H1 (cell line): ENCODE measurements around the gene PDE4DIP. TPM values are rescaled to one million over a fixed set of nuclear protein-coding genes. Genes with fewer than 3 reads are reported as not detected.
"Not testable (repeated sequence)": the region's sequence is repeated elsewhere in the genome, so short reads cannot be mapped to it uniquely, and the experiment has no call there.

Experiments
- CTCF ChIA-PET: fragments of 300-600 bp; sonication (Branson Sonifier 250); formaldehyde crosslinking; loops from one replicate; lab custom pipeline; 2021; ENCODE audit not compliant: partially characterized antibody; lab: Charles Lee
- POLR2A ChIA-PET: fragments of 300-600 bp; sonication (Branson Sonifier 250); formaldehyde crosslinking; loops from one replicate; lab custom pipeline; 2021; ENCODE audit warnings: inconsistent platforms; ENCODE audit not compliant: partially characterized antibody; lab: Charles Lee
- DNase-seq, 2 experiments: peaks; one replicate each; pipeline versions ENCODE4 v3.0.0 to v3.0.0-alpha.2; 2010 to 2022; ENCODE audit warnings: low spot score in 2 of 2, low read depth in 1 of 2, mixed read lengths in 1 of 2
- FAIRE-seq: peaks from 2 replicates; lab custom pipeline; 2011; peaks lifted over from hg19 to GRCh38; lab: Jason Lieb, UNC
- H2AFZ ChIP-seq: 2 replicates; pipeline ENCODE4 v1.8.1; 2012; ENCODE audit warnings: low read length, inconsistent platforms
- H2AK5ac ChIP-seq: 2 replicates; pipeline ENCODE4 v1.6.1; 2013; ENCODE audit warnings: low read depth, low read length
- H2BK120ac ChIP-seq: replicated peaks from 2 replicates; pipeline ENCODE3; 2013; ENCODE audit warnings: low read depth, low read length, inconsistent platforms
- H2BK12ac ChIP-seq: 2 replicates; pipeline ENCODE4 v1.6.1; 2013; ENCODE audit warnings: low read depth, low read length
- H2BK15ac ChIP-seq: 2 replicates; pipeline ENCODE4 v1.6.1; 2013; ENCODE audit warnings: low read length
- H2BK20ac ChIP-seq: 2 replicates; pipeline ENCODE4 v1.6.1; 2013; ENCODE audit warnings: low read length
- H2BK5ac ChIP-seq: 2 replicates; pipeline ENCODE4 v1.6.1; 2013; ENCODE audit warnings: low read depth, low read length
- H3K14ac ChIP-seq: 2 replicates; pipeline ENCODE4 v1.6.1; 2013; ENCODE audit warnings: inconsistent platforms; ENCODE audit not compliant: insufficient read length
- H3K18ac ChIP-seq: 2 replicates; pipeline ENCODE4 v1.6.1; 2013; ENCODE audit warnings: low read length; ENCODE audit errors: extremely low read depth
- H3K23ac ChIP-seq: 2 replicates; pipeline ENCODE4 v1.6.1; 2013; ENCODE audit warnings: inconsistent platforms; ENCODE audit not compliant: insufficient read length
- H3K23me2 ChIP-seq: 2 replicates; pipeline ENCODE4 v1.6.1; 2013; ENCODE audit warnings: low read depth, low read length
- H3K27ac ChIP-seq: 2 replicates; pipeline ENCODE4 v1.6.1; 2011; ENCODE audit warnings: low read depth, low read length, inconsistent platforms
- H3K27me3 ChIP-seq, 4 experiments: replicated peaks in 1 of 4; 1 replicate in 1 of 4; 2 replicates in 3 of 4; pipeline versions ENCODE4 v1.6.1 to v1.8.1; 2011 to 2013; ENCODE audit warnings: low read length in 3 of 4, mild to moderate bottlenecking in 3 of 4, inconsistent platforms in 2 of 4, mixed read lengths in 2 of 4, moderate library complexity in 1 of 4; ENCODE audit not compliant: control insufficient read depth in 3 of 4, insufficient read depth in 3 of 4; ENCODE audit errors: extremely low read depth in 1 of 4
- H3K36me3 ChIP-seq, 4 experiments: 2 replicates each; pipeline versions ENCODE4 v1.6.1 to v1.8.1; 2011 to 2013; ENCODE audit warnings: mild to moderate bottlenecking in 4 of 4, low read length in 3 of 4, moderate library complexity in 2 of 4, control low read depth in 1 of 4, inconsistent platforms in 1 of 4; ENCODE audit not compliant: insufficient read depth in 4 of 4, control insufficient read depth in 2 of 4
- H3K4ac ChIP-seq: replicated peaks from 2 replicates; pipeline ENCODE3; 2013; ENCODE audit warnings: low read length, low read depth, mixed read lengths, inconsistent platforms; ENCODE audit not compliant: insufficient read length
- H3K4me1 ChIP-seq, 4 experiments: replicated peaks in 1 of 4; 1 replicate in 1 of 4; 2 replicates in 3 of 4; pipeline versions ENCODE4 v1.6.1 to v1.8.1; 2011 to 2013; ENCODE audit warnings: low read length in 3 of 4, inconsistent platforms in 2 of 4, mixed read lengths in 1 of 4; ENCODE audit not compliant: insufficient read depth in 4 of 4, control insufficient read depth in 3 of 4
- H3K4me2 ChIP-seq, 2 experiments: 2 replicates each; pipeline versions ENCODE4 v1.6.1 to v1.8.1; 2011 to 2013; ENCODE audit warnings: low read depth in 2 of 2, low read length in 2 of 2, control low read depth in 1 of 2, inconsistent platforms in 1 of 2, mild to moderate bottlenecking in 1 of 2; ENCODE audit not compliant: insufficient read depth in 1 of 2
- H3K4me3 ChIP-seq, 4 experiments: fragments of 200-600, 300-600 bp in 1 of 4; sonication (generic), shearing (Covaris generic), sonication (Bioruptor Twin) in 1 of 4; 2 replicates each; pipeline versions ENCODE4 v1.5.1 to v1.8.1; 2011 to 2016; ENCODE audit warnings: low read length in 4 of 4, low read depth in 3 of 4, control low read depth in 2 of 4, inconsistent platforms in 2 of 4, mild to moderate bottlenecking in 2 of 4, mixed read lengths in 1 of 4, moderate library complexity in 1 of 4; ENCODE audit not compliant: insufficient read depth in 2 of 4; ENCODE audit errors: extremely low read depth in 1 of 4
- H3K56ac ChIP-seq: replicated peaks from 2 replicates; pipeline ENCODE3; 2013; ENCODE audit warnings: low read depth, mild to moderate bottlenecking, mixed read lengths, low read length, inconsistent platforms; ENCODE audit not compliant: insufficient read length
- H3K79me1 ChIP-seq: 2 replicates; pipeline ENCODE4 v1.6.1; 2013; ENCODE audit warnings: low read depth, low read length, control low read depth
- H3K79me2 ChIP-seq, 2 experiments: 2 replicates each; pipeline versions ENCODE4 v1.6.1 to v1.8.1; 2012 to 2013; ENCODE audit warnings: low read length in 2 of 2, mild to moderate bottlenecking in 2 of 2, inconsistent platforms in 1 of 2; ENCODE audit not compliant: insufficient read depth in 2 of 2, control insufficient read depth in 1 of 2
- H3K9ac ChIP-seq, 4 experiments: replicated peaks in 1 of 4; 1 replicate in 1 of 4; 2 replicates in 3 of 4; pipeline versions ENCODE4 v1.6.1 to v1.8.1; 2011 to 2013; ENCODE audit warnings: low read depth in 3 of 4, low read length in 3 of 4, control low read depth in 2 of 4, mild to moderate bottlenecking in 2 of 4, moderate library complexity in 2 of 4, inconsistent platforms in 1 of 4; ENCODE audit errors: extremely low read depth in 1 of 4
- H3K9me3 ChIP-seq, 2 experiments: 2 replicates each; pipeline versions ENCODE4 v1.6.1 to v1.8.1; 2012 to 2013; ENCODE audit warnings: mild to moderate bottlenecking in 2 of 2, moderate library complexity in 2 of 2, control low read depth in 1 of 2, inconsistent platforms in 1 of 2, low read depth in 1 of 2, low read length in 1 of 2, mixed read lengths in 1 of 2; ENCODE audit not compliant: insufficient read depth in 2 of 2
- H4K20me1 ChIP-seq, 2 experiments: replicated peaks in 1 of 2; 2 replicates each; pipeline versions ENCODE3 to v1.8.1; 2011 to 2013; ENCODE audit warnings: inconsistent platforms in 2 of 2, low read length in 2 of 2, mild to moderate bottlenecking in 1 of 2; ENCODE audit not compliant: insufficient read depth in 2 of 2, control insufficient read depth in 1 of 2
- H4K5ac ChIP-seq: 2 replicates; pipeline ENCODE4 v1.6.1; 2013; ENCODE audit warnings: low read length, low read depth, mixed read lengths, inconsistent platforms; ENCODE audit not compliant: insufficient read length
- H4K8ac ChIP-seq: 2 replicates; pipeline ENCODE4 v1.8.0; 2013; ENCODE audit warnings: mild to moderate bottlenecking, moderate library complexity, low read length, inconsistent platforms; ENCODE audit not compliant: insufficient read depth; ENCODE audit errors: extremely low read depth
- H4K91ac ChIP-seq: replicated peaks from 2 replicates; pipeline ENCODE3; 2013; ENCODE audit warnings: low read length, mixed read lengths, inconsistent platforms; ENCODE audit not compliant: insufficient read length
- WGBS, 2 experiments: shearing (Covaris generic) in 1 of 2; methylation state at CpG; one replicate each; pipeline versions ENCODE4 v1.1.6 to v1.1.7; 2013 to 2015; ENCODE audit warnings: low lambda C conversion rate in 2 of 2, mixed read lengths in 2 of 2, inconsistent platforms in 1 of 2, low coverage in 1 of 2, missing lambda C conversion rate in 1 of 2; ENCODE audit not compliant: insufficient replicate concordance in 2 of 2, insufficient coverage in 1 of 2, insufficient read length in 1 of 2; ENCODE audit errors: extremely low coverage in 1 of 2, missing lambda C conversion rate in 1 of 2; 5-methylcytosine and 5-hydroxymethylcytosine counted together
- polyA plus RNA-seq, 7 experiments: library from polyadenylated mRNA; depleted of rRNA in 3 of 7; stranded (reverse) in 5 of 7; unstranded in 2 of 7; fragments of >200 nt in 5 of 7; fragments of 200-250 nt in 2 of 7; gene quantifications; 1 replicate in 5 of 7; 2 replicates in 1 of 7; 4 replicates in 1 of 7; pipeline versions ENCODE4 v1.2.1 to v1.2.3, GENCODE V29; 2011 to 2013; ENCODE audit warnings: missing spikeins in 2 of 7, mixed read lengths in 2 of 7
- total RNA-seq: library from RNA; stranded (reverse); fragmentation: NEBNext Ultra II Directional; extraction: Animal tissue kit (Norgen Biotek cat#: 25700); gene quantifications from 2 replicates; pipeline ENCODE4 v1.2.1, GENCODE V29; 2021

The PDE4DIP gene
- total and polyA plus RNA-seq, 2 of the 8 experiments (the other 6 are each of a cell fraction or from before 2014, with no cell fraction given), result 8.4 to 40.5 TPM

- H3K4ac ChIP-seq, H2BK12ac ChIP-seq, H4K8ac ChIP-seq, H4K20me1 ChIP-seq, H3K18ac ChIP-seq, H3K4me3 ChIP-seq, H4K5ac ChIP-seq, H3K79me2 ChIP-seq, H3K9ac ChIP-seq, POLR2A ChIA-PET, H2BK120ac ChIP-seq, H3K27me3 ChIP-seq, H3K36me3 ChIP-seq, H2BK20ac ChIP-seq, H2BK15ac ChIP-seq, H4K91ac ChIP-seq, H3K4me1 ChIP-seq, CTCF ChIA-PET, DNase-seq, H3K79me1 ChIP-seq, H2AFZ ChIP-seq, H3K56ac ChIP-seq, H3K23ac ChIP-seq, H2AK5ac ChIP-seq, H2BK5ac ChIP-seq, H3K4me2 ChIP-seq, H3K9me3 ChIP-seq, H3K14ac ChIP-seq, H3K23me2 ChIP-seq, FAIRE-seq, H3K27ac ChIP-seq: not testable (repeated sequence)
- no CpG with 5 or more reads among the region's 5 CpGs for WGBS, 2 experiments
Observed at GRCh38 chr1:148853363-148853762, 9.1 kb downstream of the PDE4DIP start.

DNA sequence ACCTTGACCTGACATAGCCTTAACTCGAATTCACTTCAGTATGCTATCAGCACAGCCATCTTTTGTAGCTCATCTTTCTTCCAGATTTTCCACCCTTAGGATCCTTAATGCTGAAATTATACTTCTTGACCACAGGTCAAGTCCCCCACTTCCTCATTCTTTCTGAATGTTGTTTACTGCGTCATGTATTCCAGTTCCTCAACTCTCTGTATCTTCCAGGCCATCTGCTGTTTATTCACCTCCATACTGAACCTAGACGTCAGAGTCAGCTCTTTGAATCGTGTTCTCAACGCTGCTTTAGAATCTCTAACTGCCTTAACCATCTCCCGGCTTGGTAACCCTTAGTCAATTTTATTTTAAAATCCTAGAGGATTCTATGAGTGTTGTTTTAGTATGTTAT, 9.8 kb downstream of the PDE4DIP start:
- H3K23me2 ChIP-seq, POLR2A ChIA-PET, H2BK20ac ChIP-seq: not testable (repeated sequence)

More for the DNA sequence above, 9.8 kb downstream of the PDE4DIP start:
- H3K23ac ChIP-seq, H3K27ac ChIP-seq, H3K79me1 ChIP-seq, CTCF ChIA-PET, H2AK5ac ChIP-seq, H3K4me3 ChIP-seq, H3K18ac ChIP-seq, H4K91ac ChIP-seq, FAIRE-seq, H3K4ac ChIP-seq, H4K5ac ChIP-seq, H3K79me2 ChIP-seq, H3K4me1 ChIP-seq, H2BK5ac ChIP-seq, H2AFZ ChIP-seq, H2BK120ac ChIP-seq, H3K14ac ChIP-seq, H2BK12ac ChIP-seq, H2BK15ac ChIP-seq, H4K20me1 ChIP-seq, H3K36me3 ChIP-seq, H4K8ac ChIP-seq, H3K9ac ChIP-seq, H3K56ac ChIP-seq, H3K27me3 ChIP-seq, H3K9me3 ChIP-seq, DNase-seq, H3K4me2 ChIP-seq: not testable (repeated sequence)
- WGBS, 2 experiments, result no CpG with 5 or more reads among the region's 6 CpGs
